Spleen (tissue), 11 donors: ENCODE measurements around the gene GREB1. TPM values are rescaled to one million over a fixed set of nuclear protein-coding genes. Genes with fewer than 3 reads are reported as not detected.

Experiments
- DNase-seq: peaks from one replicate; pipeline ENCODE4 v3.0.0-alpha.2; 2020
- H3K27ac ChIP-seq, 8 donors: fragments of 200-600 bp; sonication (generic) in 7 of 8; 1 replicate in 4 of 8; 2 replicates in 4 of 8; pipeline versions ENCODE4 v1.5.0 to v1.8.0; 2016 to 2021; ENCODE audit warnings: inconsistent platforms in 4 of 8, mild to moderate bottlenecking in 4 of 8, moderate library complexity in 1 of 8
- H3K27me3 ChIP-seq, 7 donors: fragments of 200-600 bp; sonication (generic) in 6 of 7; replicated peaks in 1 of 7; 1 replicate in 4 of 7; 2 replicates in 3 of 7; pipeline versions ENCODE4 v1.5.0 to v1.8.0; 2016 to 2021; ENCODE audit warnings: inconsistent platforms in 3 of 7, mild to moderate bottlenecking in 1 of 7
- H3K36me3 ChIP-seq, 6 donors: fragments of 200-600 bp; sonication (generic) in 5 of 6; 1 replicate in 4 of 6; 2 replicates in 2 of 6; pipeline versions ENCODE4 v1.5.0 to v1.8.0; 2016 to 2021; ENCODE audit warnings: inconsistent platforms in 2 of 6
- H3K4me1 ChIP-seq, 6 donors: fragments of 200-600 bp; sonication (generic) in 5 of 6; 1 replicate in 3 of 6; 2 replicates in 3 of 6; pipeline versions ENCODE4 v1.5.0 to v1.8.0; 2016 to 2021; ENCODE audit warnings: inconsistent platforms in 3 of 6
- H3K4me3 ChIP-seq, 8 donors: fragments of 200-600 bp; sonication (generic) in 7 of 8; 1 replicate in 4 of 8; 2 replicates in 4 of 8; pipeline versions ENCODE4 v1.5.0 to v1.8.0; 2016 to 2021; ENCODE audit warnings: inconsistent platforms in 4 of 8, mild to moderate bottlenecking in 4 of 8, moderate library complexity in 2 of 8
- H3K9me3 ChIP-seq, 8 donors: fragments of 200-600 bp; sonication (generic) in 7 of 8; 1 replicate in 4 of 8; 2 replicates in 4 of 8; pipeline versions ENCODE4 v1.5.0 to v1.8.0; 2016 to 2021; ENCODE audit warnings: inconsistent platforms in 4 of 8
- POLR2A ChIP-seq, 3 donors: fragments of 450-650 bp; IDR thresholded peaks; one replicate each; pipeline ENCODE4 v1.5.1; 2017; ENCODE audit warnings: antibody characterized with exemption in 3 of 3, mild to moderate bottlenecking in 1 of 3
- POLR2AphosphoS5 ChIP-seq, 3 donors: sonication (generic); formaldehyde crosslinking; IDR thresholded peaks; one replicate each; pipeline ENCODE4 v1.5.1; 2017; ENCODE audit warnings: antibody characterized with exemption in 3 of 3
- WGBS, 5 donors: extraction: QIAGEN DNeasy Blood & Tissue Kit in 3 of 5; methylation state at CpG; one replicate each; pipeline versions ENCODE4 v1.1.5 to v1.1.7; 2013 to 2018; 5-methylcytosine and 5-hydroxymethylcytosine counted together
- intact Hi-C: fragments of 100-400 bp; cut with DNase I; formaldehyde crosslinking; loops from one replicate; pipeline ENCODE4 v1.15.0; 2023; ENCODE audit warnings: low total_unique reads
- polyA plus RNA-seq, 3 donors: library from polyadenylated mRNA; stranded (reverse); fragments of 200-250 nt; gene quantifications; one replicate each; pipeline ENCODE4 v1.2.1, GENCODE V29; 2013
- total RNA-seq, 7 donors: library from RNA; depleted of rRNA in 3 of 7; stranded (reverse); fragments of >200 nt in 3 of 7; fragmentation: NEBNext Ultra II Directional in 4 of 7; extraction: Animal tissue kit (Norgen Biotek cat#: 25700) in 4 of 7; gene quantifications; one replicate each; pipeline versions ENCODE4 v1.1.0 to v1.2.1, GENCODE V29; 2016 to 2021
- TF ChIP-seq, protein P1 (sequence below), 11 experiments: fragments of 200-600 bp in 7 of 11; fragments of 450-650 bp in 4 of 11; sonication (generic) in 4 of 11; IDR thresholded peaks in 8 of 11; conservative IDR thresholded peaks in 3 of 11; 1 replicate in 7 of 11; 2 replicates in 4 of 11; pipeline versions ENCODE4 v1.4.0 to v1.8.0; 2016 to 2021; ENCODE audit warnings: antibody characterized with exemption in 11 of 11, inconsistent platforms in 4 of 11, mild to moderate bottlenecking in 1 of 11
- donor health status: healthy with polysubstance abuse.
- donor health status: DM: no; HTN: no; CAD: no; lungs with moderate emphysema.
- donor health status: DM: no; HTN: no; CAD: no.
- donor health status: Bipolar disorder and iron deficiency.
- donor health status: healthy.
- donor health status: DM: no; HTN: no; CAD: no.
- donor health status: DM: yes; HTN: yes; CAD: no.

Gene GREB1
- total and polyA plus RNA-seq, 10 donors: 0.06 to 1.6 (median 0.51) TPM; not detected in 1

DNA sequence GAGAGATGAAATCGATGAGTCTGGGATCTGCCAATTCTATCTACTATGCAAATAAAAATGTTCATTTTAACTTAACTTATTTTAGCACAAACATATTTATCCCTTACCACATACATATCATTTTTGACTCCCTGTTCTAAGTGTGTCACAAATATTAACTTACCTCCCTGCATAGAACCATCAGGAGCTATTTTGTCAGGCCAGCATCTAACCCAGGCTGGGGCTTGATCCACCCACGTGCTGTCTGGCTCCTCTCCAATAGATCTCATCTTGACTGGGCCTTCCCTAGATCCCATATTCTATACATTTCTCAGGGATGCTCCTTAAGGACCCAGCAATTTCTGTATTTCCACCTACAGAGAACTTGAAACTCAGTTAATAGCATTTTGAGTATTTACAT is 115.2 kb downstream of the GREB1 start:
- 67 to 77% (median 72%) methylated on average over 2 of the region's 2 CpGs for WGBS, 5 donors
- intact Hi-C loops: no loop called here
- TF ChIP-seq POLR2AphosphoS5 (IDR thresholded peaks at IDR 0.05) (no peak), POLR2A (IDR thresholded peaks at IDR 0.05) (no peak)
- TF ChIP-seq, protein P1, sequence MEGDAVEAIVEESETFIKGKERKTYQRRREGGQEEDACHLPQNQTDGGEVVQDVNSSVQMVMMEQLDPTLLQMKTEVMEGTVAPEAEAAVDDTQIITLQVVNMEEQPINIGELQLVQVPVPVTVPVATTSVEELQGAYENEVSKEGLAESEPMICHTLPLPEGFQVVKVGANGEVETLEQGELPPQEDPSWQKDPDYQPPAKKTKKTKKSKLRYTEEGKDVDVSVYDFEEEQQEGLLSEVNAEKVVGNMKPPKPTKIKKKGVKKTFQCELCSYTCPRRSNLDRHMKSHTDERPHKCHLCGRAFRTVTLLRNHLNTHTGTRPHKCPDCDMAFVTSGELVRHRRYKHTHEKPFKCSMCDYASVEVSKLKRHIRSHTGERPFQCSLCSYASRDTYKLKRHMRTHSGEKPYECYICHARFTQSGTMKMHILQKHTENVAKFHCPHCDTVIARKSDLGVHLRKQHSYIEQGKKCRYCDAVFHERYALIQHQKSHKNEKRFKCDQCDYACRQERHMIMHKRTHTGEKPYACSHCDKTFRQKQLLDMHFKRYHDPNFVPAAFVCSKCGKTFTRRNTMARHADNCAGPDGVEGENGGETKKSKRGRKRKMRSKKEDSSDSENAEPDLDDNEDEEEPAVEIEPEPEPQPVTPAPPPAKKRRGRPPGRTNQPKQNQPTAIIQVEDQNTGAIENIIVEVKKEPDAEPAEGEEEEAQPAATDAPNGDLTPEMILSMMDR (IDR thresholded peaks at IDR 0.05 in 8 of 11, conservative IDR thresholded peaks at IDR 0.05 in 3 of 11): no peak

DNA sequence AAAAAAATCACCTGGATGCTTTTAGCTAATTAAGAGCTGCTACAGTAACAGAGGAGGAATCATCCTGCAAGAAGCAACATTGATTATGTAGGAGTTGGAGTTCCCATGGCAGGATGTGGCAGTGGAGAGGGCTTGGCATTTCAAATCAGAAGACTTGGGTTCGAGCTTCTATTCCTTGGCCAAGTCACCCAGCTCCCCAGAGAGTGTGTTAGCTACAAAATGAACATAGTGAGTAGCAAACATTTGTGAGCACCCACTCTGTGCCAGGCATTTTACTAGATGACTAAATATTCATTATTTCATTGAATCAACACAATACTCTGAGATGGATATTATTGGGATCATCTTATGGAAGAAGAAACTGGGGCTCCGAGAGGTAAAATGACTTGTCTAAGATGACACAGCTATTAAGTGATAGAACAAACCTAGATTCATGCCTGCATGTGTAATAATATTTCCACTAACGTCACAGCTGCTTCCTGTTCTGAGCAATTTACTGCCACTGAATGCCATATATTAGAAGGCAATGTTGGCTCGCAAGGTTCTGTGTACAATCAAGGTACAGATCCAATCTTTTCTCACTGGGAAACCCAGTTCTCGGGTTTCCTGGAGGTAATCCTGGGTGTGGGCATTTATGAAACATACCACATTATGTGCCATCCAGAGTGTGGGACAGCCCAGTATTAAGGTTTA is 118.2 kb downstream of the GREB1 start:
- H3K4me1 ChIP-seq: peaks cover 0 to 4% (median 0%) of the 10 kb centered on the region in 6 donors
- intact Hi-C loops: no loop called here
- TF ChIP-seq, protein P1 (IDR thresholded peaks at IDR 0.05 in 8 of 11, conservative IDR thresholded peaks at IDR 0.05 in 3 of 11): no peak
- TF ChIP-seq POLR2A (IDR thresholded peaks at IDR 0.05): no peak
- no peak for TF ChIP-seq POLR2AphosphoS5 (IDR thresholded peaks at IDR 0.05)
- no peak overlapping the region for H3K27ac ChIP-seq
- no peaks in the 10 kb centered on the region for H3K9me3 ChIP-seq
- no peaks in the 10 kb centered on the region for H3K36me3 ChIP-seq
- H3K4me3 ChIP-seq: no peak overlapping the region
- no peak for DNase-seq
- WGBS, 5 donors: 55 to 67% (median 60%) methylated on average over 5 of the region's 5 CpGs
- peaks cover 0 to 5% (median 0%) of the 10 kb centered on the region in 7 donors for H3K27me3 ChIP-seq

More for the DNA sequence above, 115.2 kb downstream of the GREB1 start:
- Histone ChIP-seq H3K27ac (no peak overlapping the region), H3K4me3 (no peak overlapping the region), H3K9me3 (no peaks in the 10 kb centered on the region), H3K36me3 (no peaks in the 10 kb centered on the region), H3K4me1 (no peaks in the 10 kb centered on the region), H3K27me3 (no peaks in the 10 kb centered on the region)
- DNase-seq: no peak

DNA sequence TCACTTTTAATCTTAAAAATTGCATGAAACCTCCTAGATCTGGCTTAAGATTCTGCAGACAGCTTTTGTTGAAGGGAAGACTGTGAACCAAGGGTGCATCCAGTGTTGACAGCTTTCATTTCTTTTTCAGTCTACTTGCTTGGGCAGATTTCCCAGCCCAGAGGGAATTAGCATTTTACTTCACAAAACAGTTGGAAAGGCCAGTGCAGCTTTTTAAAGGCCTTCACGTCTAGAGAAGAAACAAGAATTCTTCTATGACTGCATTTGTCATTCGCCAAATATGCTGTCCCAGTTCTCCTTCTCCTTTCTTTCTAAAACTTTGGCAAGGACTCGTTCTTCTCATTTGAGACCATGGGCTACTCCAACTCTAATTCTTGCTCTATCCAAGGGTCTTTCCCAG is 118.7 kb downstream of the GREB1 start:
- no peaks in the 10 kb centered on the region for H3K9me3 ChIP-seq
- H3K4me3 ChIP-seq: no peak overlapping the region
- TF ChIP-seq, protein P1 (IDR thresholded peaks at IDR 0.05 in 8 of 11, conservative IDR thresholded peaks at IDR 0.05 in 3 of 11): no peak
- no peak for TF ChIP-seq POLR2AphosphoS5 (IDR thresholded peaks at IDR 0.05)
- WGBS, 5 donors: 67 to 78% (median 71%) methylated on average over 3 of the region's 3 CpGs
- no peak overlapping the region for H3K27ac ChIP-seq
- H3K27me3 ChIP-seq: peaks cover 0 to 6% (median 0%) of the 10 kb centered on the region in 7 donors
- intact Hi-C loops: no loop called here
- no peak for DNase-seq
- H3K36me3 ChIP-seq: no peaks in the 10 kb centered on the region
- peaks cover 0 to 6% (median 0%) of the 10 kb centered on the region in 6 donors for H3K4me1 ChIP-seq

DNA sequence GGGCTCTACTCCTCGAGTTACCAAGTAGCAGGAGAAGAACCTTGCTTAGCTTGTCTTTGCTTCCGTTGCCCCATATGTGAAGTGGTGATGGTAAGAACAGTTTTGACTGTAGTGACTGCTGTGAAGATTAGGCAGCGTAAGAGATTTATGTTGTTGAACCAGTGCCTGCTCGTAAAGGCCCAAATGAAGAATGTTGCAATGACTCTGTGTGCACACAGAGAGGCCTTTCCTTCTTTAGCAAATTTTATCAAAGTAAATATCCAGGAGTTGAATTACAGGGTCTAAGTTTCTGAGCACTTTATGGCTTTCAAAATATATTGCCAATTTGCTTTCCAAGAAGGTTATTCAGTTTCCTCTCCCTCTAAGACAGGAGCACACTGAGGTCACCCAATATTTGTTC is 121.7 kb downstream of the GREB1 start:
- Histone ChIP-seq H3K27me3 (peaks cover 0 to 25% (median 0%) of the 10 kb centered on the region in 7 donors), H3K9me3 (no peaks in the 10 kb centered on the region), H3K27ac (no peak overlapping the region), H3K4me3 (no peak overlapping the region), H3K4me1 (peaks cover 0 to 6% (median 0%) of the 10 kb centered on the region in 6 donors), H3K36me3 (no peaks in the 10 kb centered on the region)
- no peak for TF ChIP-seq POLR2AphosphoS5 (IDR thresholded peaks at IDR 0.05)
- TF ChIP-seq, protein P1 (IDR thresholded peaks at IDR 0.05 in 8 of 11, conservative IDR thresholded peaks at IDR 0.05 in 3 of 11): no peak
- TF ChIP-seq POLR2A (IDR thresholded peaks at IDR 0.05): no peak
- intact Hi-C loops: no loop called here
- 85 to 95% (median 89%) methylated on average over 4 of the region's 4 CpGs for WGBS, 5 donors
- no peak for DNase-seq
